GM10847 (cell line): Measurements from ENCODE around the gene SCYL1.

Experiments used
- POLR2A ChIP-seq: IDR thresholded peaks from 2 replicates; pipeline ENCODE4 v1.6.1; 2011; ENCODE audit not compliant: insufficient read length; ENCODE audit errors: extremely low read depth

Gene SCYL1

GRCh38 chr11:65524014-65524740 lies 706 bp upstream of the SCYL1 start:
- no peak for TF ChIP-seq POLR2A

- TF ChIP-seq POLR2A: no peak
Observed at GRCh38 chr11:65525546-65526480, 930 bp downstream of the SCYL1 start.

- TF ChIP-seq POLR2A: no peak
Observed at GRCh38 chr11:65526744-65527143, 1.9 kb downstream of the SCYL1 start.

- no peak for TF ChIP-seq POLR2A
Observed at GRCh38 chr11:65528819-65529350, 4.0 kb downstream of the SCYL1 start.

DNA sequence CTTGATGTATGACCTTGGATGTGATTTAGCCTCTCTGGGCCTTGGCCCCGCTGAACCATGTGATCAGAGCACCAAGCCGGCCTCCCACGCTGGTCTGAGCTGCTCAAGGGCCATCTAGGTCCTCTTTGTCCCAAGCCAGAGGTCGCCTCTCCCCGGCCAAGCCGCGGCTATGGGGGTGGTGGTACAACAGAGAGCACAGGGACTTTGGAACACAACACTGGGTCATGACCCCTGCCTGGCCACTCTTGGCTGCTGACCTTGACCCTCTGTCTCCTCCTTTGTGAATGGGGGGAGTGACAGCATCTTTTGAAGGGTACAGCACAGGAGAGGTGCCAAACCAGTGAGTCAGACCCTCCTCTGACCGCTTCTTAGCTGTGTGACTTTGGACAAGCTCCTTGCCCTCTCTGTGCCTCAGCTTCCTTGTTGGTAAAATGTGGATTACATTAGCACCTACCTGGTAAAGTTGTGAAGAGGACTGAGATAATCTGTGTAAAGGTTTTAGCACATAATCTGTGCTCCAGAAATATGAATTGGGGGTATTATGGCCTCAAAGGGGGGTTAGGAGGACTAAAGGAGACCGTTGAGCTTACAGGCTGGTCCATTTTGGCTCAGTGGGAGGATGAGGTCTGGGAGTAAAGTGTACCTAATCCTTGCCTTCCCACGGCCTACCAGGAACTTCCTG lies 4.7 kb downstream of the SCYL1 start:
- no peak for TF ChIP-seq POLR2A

- no peak for TF ChIP-seq POLR2A
Observed at GRCh38 chr11:65530157-65530496, 5.2 kb downstream of the SCYL1 start.

DNA sequence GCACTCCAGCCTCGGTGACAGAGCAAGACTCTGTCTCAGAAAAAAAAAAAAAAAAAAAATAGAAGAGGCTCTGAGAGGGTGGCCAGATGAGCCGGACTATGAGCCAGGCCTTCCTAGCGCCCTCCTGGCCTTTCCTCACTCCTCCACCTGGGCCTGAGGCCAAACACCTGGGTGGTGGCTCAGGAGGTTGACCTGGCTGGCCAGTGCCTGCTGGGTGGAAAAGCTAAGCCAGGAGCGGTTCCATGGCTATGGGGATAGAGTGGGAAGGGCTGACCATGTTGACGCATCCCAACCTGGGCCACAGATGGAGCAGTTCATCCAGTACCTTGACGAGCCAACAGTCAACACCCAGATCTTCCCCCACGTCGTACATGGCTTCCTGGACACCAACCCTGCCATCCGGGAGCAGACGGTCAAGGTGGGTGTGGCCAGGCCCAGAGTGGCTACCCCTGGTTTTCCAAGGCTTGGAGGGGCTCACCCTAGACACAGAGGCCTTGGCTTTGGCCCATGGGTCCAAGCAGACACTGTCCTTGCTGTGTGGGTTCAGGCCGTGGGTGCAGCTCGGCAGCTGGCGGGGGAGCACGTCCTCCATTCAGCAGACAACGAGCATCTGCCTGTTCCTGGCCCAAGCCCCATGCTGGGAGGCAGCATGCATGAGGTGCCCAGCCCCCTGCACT lies 7.6 kb downstream of the SCYL1 start:
- TF ChIP-seq POLR2A: no peak

DNA sequence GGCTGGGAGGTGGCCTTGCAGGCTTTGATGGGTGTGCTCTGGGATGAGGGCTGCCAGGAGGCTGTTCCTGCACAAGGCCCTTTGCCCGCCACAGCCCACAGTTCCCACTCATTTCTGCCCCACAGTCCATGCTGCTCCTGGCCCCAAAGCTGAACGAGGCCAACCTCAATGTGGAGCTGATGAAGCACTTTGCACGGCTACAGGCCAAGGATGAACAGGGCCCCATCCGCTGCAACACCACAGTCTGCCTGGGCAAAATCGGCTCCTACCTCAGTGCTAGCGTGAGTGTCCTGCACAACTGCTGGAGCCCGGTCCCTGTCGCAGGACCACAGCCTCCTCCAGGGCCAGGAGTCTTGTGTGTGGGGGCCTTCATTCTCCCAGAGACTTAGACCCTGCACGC lies 10.2 kb downstream of the SCYL1 start:
- no peak for TF ChIP-seq POLR2A

DNA sequence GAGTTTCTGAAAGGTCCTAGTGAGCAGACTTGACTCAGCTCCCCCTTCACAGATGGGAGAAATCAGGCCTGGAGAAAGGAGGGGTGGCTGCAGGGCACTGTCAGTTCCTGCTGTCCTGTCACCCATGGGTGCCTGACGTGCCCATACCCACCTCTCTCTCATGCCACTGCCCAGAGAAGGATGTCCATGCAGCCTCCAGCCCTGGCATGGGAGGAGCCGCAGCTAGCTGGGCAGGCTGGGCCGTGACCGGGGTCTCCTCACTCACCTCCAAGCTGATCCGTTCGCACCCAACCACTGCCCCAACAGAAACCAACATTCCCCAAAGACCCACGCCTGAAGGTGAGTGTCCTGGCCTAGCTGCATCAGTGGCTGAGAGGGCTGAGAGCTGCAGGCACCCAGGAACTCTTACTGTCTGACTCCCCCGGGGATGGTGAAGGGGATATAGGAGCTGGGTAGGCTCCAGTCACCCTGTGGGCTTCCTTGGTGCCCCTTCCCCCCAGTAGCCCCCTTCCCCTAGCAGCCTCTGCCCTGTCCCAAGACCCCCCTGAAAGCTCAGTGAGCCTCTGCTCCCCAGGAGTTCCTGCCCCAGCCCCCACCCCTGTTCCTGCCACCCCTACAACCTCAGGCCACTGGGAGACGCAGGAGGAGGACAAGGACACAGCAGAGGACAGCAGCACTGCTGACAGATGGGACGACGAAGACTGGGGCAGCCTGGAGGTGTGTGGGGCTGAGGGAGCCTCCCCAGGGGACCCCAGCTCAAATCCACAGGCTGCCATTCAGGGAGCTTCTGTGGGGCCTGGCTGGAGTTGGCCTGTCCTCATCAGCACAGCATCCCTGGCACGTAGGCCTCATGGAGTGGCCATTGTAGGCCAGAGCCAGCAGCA lies 11.8 kb downstream of the SCYL1 start:
- TF ChIP-seq POLR2A: no peak

DNA sequence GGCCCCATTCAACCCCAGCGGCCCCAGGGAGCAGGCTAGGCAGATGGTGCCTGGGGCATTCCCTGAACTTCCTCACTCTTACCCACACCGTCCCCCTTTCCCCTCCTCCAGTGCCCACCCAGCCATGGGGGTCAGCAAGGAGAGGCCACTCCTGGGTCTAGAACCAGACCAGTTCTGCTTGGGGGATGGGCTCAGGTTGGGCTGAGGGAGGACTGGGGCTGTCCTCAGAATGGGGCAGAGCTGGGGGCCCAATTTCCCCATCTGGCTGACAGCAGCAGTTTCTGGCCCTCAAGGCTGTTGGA lies 12.4 kb downstream of the SCYL1 start:
- no peak for TF ChIP-seq POLR2A

DNA sequence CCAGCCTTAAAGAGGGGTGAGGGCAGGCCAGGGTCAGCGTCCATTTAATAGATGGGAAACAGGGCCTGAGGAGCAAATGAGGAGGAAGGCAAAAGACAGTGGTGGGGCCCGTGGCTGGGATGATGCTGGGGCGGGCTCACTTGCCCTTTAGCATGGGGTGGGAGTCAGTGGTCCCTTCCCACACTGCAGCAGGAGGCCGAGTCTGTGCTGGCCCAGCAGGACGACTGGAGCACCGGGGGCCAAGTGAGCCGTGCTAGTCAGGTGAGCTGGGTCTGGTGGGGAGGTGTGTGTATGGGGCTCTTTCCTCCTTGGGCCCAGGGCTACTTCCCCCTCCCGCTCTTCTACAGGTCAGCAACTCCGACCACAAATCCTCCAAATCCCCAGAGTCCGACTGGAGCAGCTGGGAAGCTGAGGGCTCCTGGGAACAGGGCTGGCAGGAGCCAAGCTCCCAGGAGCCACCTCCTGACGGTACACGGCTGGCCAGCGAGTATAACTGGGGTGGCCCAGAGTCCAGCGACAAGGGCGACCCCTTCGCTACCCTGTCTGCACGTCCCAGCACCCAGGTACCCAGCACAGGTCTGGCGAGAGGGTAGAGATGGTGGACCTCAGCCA lies 12.8 kb downstream of the SCYL1 start:
- TF ChIP-seq POLR2A: no peak

- no peak for TF ChIP-seq POLR2A
Observed at GRCh38 chr11:65538232-65538914, 13.5 kb downstream of the SCYL1 start.
